ENCODE measurements around the gene SOHLH2. TPM values are rescaled to one million over a fixed set of nuclear protein-coding genes. Genes with fewer than 3 reads are reported as not detected.

Gene SOHLH2
- total and polyA plus RNA-seq, 4 donors, result 0.84 TPM; not detected in 3

GRCh38 chr13:36148446-36148845, 65.9 kb downstream of the SOHLH2 start:
- Histone ChIP-seq H3K27me3 (ENCODE audit: control insufficient read depth in 4 of 4, insufficient read depth in 4 of 4, low read length in 3 of 4) (peaks cover 0 to 3% (median 0%) of the 10 kb centered on the region in 4 donors), H3K36me3 (ENCODE audit: control insufficient read depth in 4 of 4, insufficient read depth in 3 of 4, low read depth in 1 of 4, low read length in 3 of 4) (no peaks in the 10 kb centered on the region), H3K4me3 (ENCODE audit: low read depth in 1 of 3, low read length in 3 of 3) (no peak overlapping the region), H3K9ac (ENCODE audit: low read depth in 1 of 2, low read length in 2 of 2) (no peak overlapping the region), H3K4me1 (ENCODE audit: control insufficient read depth in 4 of 4, insufficient read depth in 4 of 4, low read length in 3 of 4) (no peaks in the 10 kb centered on the region), H3K27ac (ENCODE audit: low read depth in 1 of 2, low read length in 2 of 2) (no peak overlapping the region), H3K9me3 (ENCODE audit: control insufficient read depth in 4 of 4, low read length in 3 of 4) (no peaks in the 10 kb centered on the region)
- 80% methylated on average over 1 of the region's 1 CpG for WGBS
- no peak for TF ChIP-seq TAF1 (conservative IDR thresholded peaks at IDR 0.05)
- no peak for DNase-seq (ENCODE audit: low spot score)

- Histone ChIP-seq H3K9me3 (ENCODE audit: control insufficient read depth in 4 of 4, low read length in 3 of 4) (no peaks in the 10 kb centered on the region), H3K4me1 (ENCODE audit: control insufficient read depth in 4 of 4, insufficient read depth in 4 of 4, low read length in 3 of 4) (no peaks in the 10 kb centered on the region), H3K27me3 (ENCODE audit: control insufficient read depth in 4 of 4, insufficient read depth in 4 of 4, low read length in 3 of 4) (peaks cover 0 to 3% (median 0%) of the 10 kb centered on the region in 4 donors), H3K27ac (ENCODE audit: low read depth in 1 of 2, low read length in 2 of 2) (no peak overlapping the region), H3K36me3 (ENCODE audit: control insufficient read depth in 4 of 4, insufficient read depth in 3 of 4, low read depth in 1 of 4, low read length in 3 of 4) (no peaks in the 10 kb centered on the region), H3K4me3 (ENCODE audit: low read depth in 1 of 3, low read length in 3 of 3) (no peak overlapping the region), H3K9ac (ENCODE audit: low read depth in 1 of 2, low read length in 2 of 2) (no peak overlapping the region)
- no peak for TF ChIP-seq FOXA1 (IDR thresholded peaks at IDR 0.05)
- TF ChIP-seq FOXA2 (IDR thresholded peaks at IDR 0.05), result no peak
- no peak for TF ChIP-seq JUND (IDR thresholded peaks at IDR 0.05)
- no peak for TF ChIP-seq TAF1 (conservative IDR thresholded peaks at IDR 0.05)
- no peak for TF ChIP-seq EGR1 (IDR thresholded peaks at IDR 0.05; ENCODE audit: low read depth in 2 of 2)
- no peak for TF ChIP-seq SP1 (IDR thresholded peaks at IDR 0.05)
- TF ChIP-seq ATF3 (IDR thresholded peaks at IDR 0.05), result no peak
- no peak for TF ChIP-seq CTCF (IDR thresholded peaks at IDR 0.05; ENCODE audit: low read depth, low read length, missing input control)
- no peak for TF ChIP-seq HNF4A (conservative IDR thresholded peaks at IDR 0.05)
- TF ChIP-seq MAX (IDR thresholded peaks at IDR 0.05), result no peak
- no peak for TF ChIP-seq REST (IDR thresholded peaks at IDR 0.05)
- TF ChIP-seq NR2F2 (IDR thresholded peaks at IDR 0.05), result no peak
- TF ChIP-seq YY1 (IDR thresholded peaks at IDR 0.05), result no peak
- TF ChIP-seq GABPA (IDR thresholded peaks at IDR 0.05 in 1 of 2, conservative IDR thresholded peaks at IDR 0.05 in 1 of 2), result no peak
- TF ChIP-seq RXRA (IDR thresholded peaks at IDR 0.05), result no peak
- 84% methylated on average over 3 of the region's 3 CpGs for WGBS
- no peak for DNase-seq (ENCODE audit: low spot score)
Observed at GRCh38 chr13:36147330-36147729, 67.0 kb downstream of the SOHLH2 start.

All from liver (tissue), 9 donors.